Measurements from ENCODE around the gene PGM5.

Gene PGM5

DNA sequence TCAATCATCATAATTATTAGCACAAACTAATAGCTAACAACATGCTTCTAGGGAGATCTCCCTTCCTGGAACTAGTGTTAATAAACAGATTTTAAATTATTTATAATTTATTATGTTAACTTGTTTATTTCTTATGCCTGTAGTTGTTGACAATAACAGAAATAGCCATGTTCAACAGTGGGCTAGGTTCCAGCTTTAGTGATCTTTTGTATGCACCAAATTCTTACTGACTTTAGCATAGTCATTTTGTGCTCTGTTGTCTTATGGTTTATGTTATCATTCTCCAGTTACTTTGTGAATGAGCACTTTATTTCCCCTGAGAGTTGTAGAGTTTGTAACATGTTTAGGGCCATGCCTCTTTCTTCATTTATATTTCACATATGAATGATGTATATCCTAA, 113.7 kb downstream of the PGM5 start:
- no peak overlapping the region for H4K8ac ChIP-seq (ENCODE audit: low read depth, low read length)
- no peak overlapping the region for H2BK5ac ChIP-seq (ENCODE audit: low read length)
- no peak overlapping the region for H3K4me3 ChIP-seq (ENCODE audit: low read length in 2 of 2)
- no peak overlapping the region for H2BK120ac ChIP-seq (ENCODE audit: low read depth, low read length)
- no peak overlapping the region for H2BK12ac ChIP-seq (ENCODE audit: low read length)
- no peak overlapping the region for H3K4ac ChIP-seq (ENCODE audit: low read length)
- H2AFZ ChIP-seq (ENCODE audit: low read length): no peak overlapping the region
- H3K18ac ChIP-seq (ENCODE audit: low read length): no peak overlapping the region
- H3K27ac ChIP-seq (replicated peaks; ENCODE audit: low read length): no peak overlapping the region
- H3K4me2 ChIP-seq (ENCODE audit: insufficient read depth, low read length, poor library complexity, severe bottlenecking): no peak overlapping the region
- H3K4me1 ChIP-seq (ENCODE audit: control insufficient read depth in 2 of 2, insufficient read depth in 1 of 2, low read depth in 1 of 2, low read length in 2 of 2): no peaks in the 10 kb centered on the region
- H4K91ac ChIP-seq (ENCODE audit: low read depth, low read length, poor library complexity): no peak overlapping the region
- peaks cover 0 to 18% (median 0%) of the 10 kb centered on the region in 3 experiments for H3K27me3 ChIP-seq (ENCODE audit: control insufficient read depth in 3 of 3, insufficient read depth in 3 of 3, low read depth in 1 of 3, low read length in 3 of 3)
- H3K9me3 ChIP-seq (replicated peaks in 1 of 2; ENCODE audit: control insufficient read depth in 2 of 2, insufficient read depth in 1 of 2, low read depth in 1 of 2, low read length in 2 of 2): no peaks in the 10 kb centered on the region
- no peak overlapping the region for H2BK15ac ChIP-seq (ENCODE audit: low read length)
- DNase-seq (ENCODE audit: low spot score): no peak
- H3K9ac ChIP-seq (ENCODE audit: low read depth, low read length, poor library complexity): no peak overlapping the region
- no peak overlapping the region for H3K14ac ChIP-seq (ENCODE audit: low read length)
- no peaks in the 10 kb centered on the region for H3K79me1 ChIP-seq (ENCODE audit: low read depth, low read length)
- H3K36me3 ChIP-seq (replicated peaks in 1 of 2; ENCODE audit: control insufficient read depth in 2 of 2, insufficient read depth in 2 of 2, low read length in 2 of 2): no peaks in the 10 kb centered on the region
- H3K23ac ChIP-seq (ENCODE audit: low read depth, low read length, poor library complexity): no peak overlapping the region
- H2AK5ac ChIP-seq (ENCODE audit: low read depth, low read length): no peak overlapping the region

DNA sequence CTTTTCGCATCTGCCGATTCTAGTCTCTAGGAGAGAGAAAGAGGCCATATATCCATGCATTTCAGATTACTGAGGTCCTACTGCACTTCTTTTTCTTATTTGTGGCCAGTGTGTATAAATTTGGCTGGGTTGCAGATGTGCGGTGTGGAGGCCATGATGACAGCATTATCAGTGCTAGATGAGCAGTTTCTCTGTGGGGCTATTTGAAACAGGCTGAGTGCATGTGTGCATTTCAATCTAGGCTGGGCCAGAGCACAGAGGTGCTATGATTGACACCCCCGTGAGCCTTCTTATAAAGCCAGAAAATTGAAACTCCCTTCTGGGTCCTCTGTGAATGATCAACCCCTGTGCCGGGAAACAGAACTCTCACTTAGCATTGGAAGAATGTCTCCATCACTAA, 114.2 kb downstream of the PGM5 start:
- Histone ChIP-seq H3K9me3 (replicated peaks in 1 of 2; ENCODE audit: control insufficient read depth in 2 of 2, insufficient read depth in 1 of 2, low read depth in 1 of 2, low read length in 2 of 2) (no peaks in the 10 kb centered on the region), H3K18ac (ENCODE audit: low read length) (no peak overlapping the region), H4K8ac (ENCODE audit: low read depth, low read length) (no peak overlapping the region), H3K27ac (replicated peaks; ENCODE audit: low read length) (no peak overlapping the region), H2AK5ac (ENCODE audit: low read depth, low read length) (no peak overlapping the region), H2BK5ac (ENCODE audit: low read length) (no peak overlapping the region), H3K4me1 (ENCODE audit: control insufficient read depth in 2 of 2, insufficient read depth in 1 of 2, low read depth in 1 of 2, low read length in 2 of 2) (no peaks in the 10 kb centered on the region), H3K23ac (ENCODE audit: low read depth, low read length, poor library complexity) (no peak overlapping the region), H2BK12ac (ENCODE audit: low read length) (no peak overlapping the region), H2BK15ac (ENCODE audit: low read length) (no peak overlapping the region), H2BK120ac (ENCODE audit: low read depth, low read length) (no peak overlapping the region), H3K14ac (ENCODE audit: low read length) (no peak overlapping the region), H3K36me3 (replicated peaks in 1 of 2; ENCODE audit: control insufficient read depth in 2 of 2, insufficient read depth in 2 of 2, low read length in 2 of 2) (no peaks in the 10 kb centered on the region), H3K9ac (ENCODE audit: low read depth, low read length, poor library complexity) (no peak overlapping the region), H3K4me2 (ENCODE audit: insufficient read depth, low read length, poor library complexity, severe bottlenecking) (no peak overlapping the region), H4K91ac (ENCODE audit: low read depth, low read length, poor library complexity) (no peak overlapping the region), H2AFZ (ENCODE audit: low read length) (no peak overlapping the region), H3K27me3 (ENCODE audit: control insufficient read depth in 3 of 3, insufficient read depth in 3 of 3, low read depth in 1 of 3, low read length in 3 of 3) (peaks cover 0 to 18% (median 0%) of the 10 kb centered on the region in 3 experiments), H3K4ac (ENCODE audit: low read length) (no peak overlapping the region), H3K79me1 (ENCODE audit: low read depth, low read length) (no peaks in the 10 kb centered on the region), H3K4me3 (ENCODE audit: low read length in 2 of 2) (no peak overlapping the region)
- DNase-seq (ENCODE audit: low spot score): no peak
- WGBS, 2 donors (ENCODE audit: extremely low coverage in 2 of 2, insufficient read length in 2 of 2, insufficient replicate concordance in 1 of 2): no CpG with 5 or more reads among the region's 5 CpGs

DNA sequence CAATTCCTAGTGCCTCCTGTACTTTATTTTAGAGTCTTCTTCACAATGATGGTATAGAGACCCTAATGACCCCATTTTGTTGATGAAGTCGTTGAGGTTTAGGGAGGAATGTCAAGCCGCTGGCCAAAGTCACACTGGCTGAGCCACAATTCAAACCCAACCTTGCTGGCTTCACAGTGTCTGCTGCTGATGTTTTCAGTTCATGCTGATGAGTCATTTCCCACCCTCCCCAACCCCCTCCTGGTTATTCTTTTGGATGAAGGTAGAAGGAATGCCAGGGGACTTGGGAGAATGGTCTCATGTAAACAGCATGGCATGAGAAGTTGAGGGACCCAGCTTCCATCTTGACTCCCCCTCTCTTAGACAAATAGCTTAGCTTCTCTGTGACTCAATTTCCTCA, 115.7 kb downstream of the PGM5 start:
- Histone ChIP-seq H3K36me3 (replicated peaks in 1 of 2; ENCODE audit: control insufficient read depth in 2 of 2, insufficient read depth in 2 of 2, low read length in 2 of 2) (no peaks in the 10 kb centered on the region), H3K4me2 (ENCODE audit: insufficient read depth, low read length, poor library complexity, severe bottlenecking) (no peak overlapping the region), H3K4me1 (ENCODE audit: control insufficient read depth in 2 of 2, insufficient read depth in 1 of 2, low read depth in 1 of 2, low read length in 2 of 2) (no peaks in the 10 kb centered on the region), H3K18ac (ENCODE audit: low read length) (no peak overlapping the region), H4K91ac (ENCODE audit: low read depth, low read length, poor library complexity) (no peak overlapping the region), H3K9ac (ENCODE audit: low read depth, low read length, poor library complexity) (no peak overlapping the region), H2BK120ac (ENCODE audit: low read depth, low read length) (no peak overlapping the region), H2BK12ac (ENCODE audit: low read length) (no peak overlapping the region), H3K14ac (ENCODE audit: low read length) (no peak overlapping the region), H3K9me3 (replicated peaks in 1 of 2; ENCODE audit: control insufficient read depth in 2 of 2, insufficient read depth in 1 of 2, low read depth in 1 of 2, low read length in 2 of 2) (no peaks in the 10 kb centered on the region), H2BK15ac (ENCODE audit: low read length) (no peak overlapping the region), H3K23ac (ENCODE audit: low read depth, low read length, poor library complexity) (no peak overlapping the region), H2BK5ac (ENCODE audit: low read length) (no peak overlapping the region), H3K27me3 (ENCODE audit: control insufficient read depth in 3 of 3, insufficient read depth in 3 of 3, low read depth in 1 of 3, low read length in 3 of 3) (peaks cover 0 to 14% (median 0%) of the 10 kb centered on the region in 3 experiments), H3K4me3 (ENCODE audit: low read length in 2 of 2) (no peak overlapping the region), H3K27ac (replicated peaks; ENCODE audit: low read length) (no peak overlapping the region), H2AK5ac (ENCODE audit: low read depth, low read length) (no peak overlapping the region), H2AFZ (ENCODE audit: low read length) (no peak overlapping the region), H3K4ac (ENCODE audit: low read length) (no peak overlapping the region), H4K8ac (ENCODE audit: low read depth, low read length) (no peak overlapping the region), H3K79me1 (ENCODE audit: low read depth, low read length) (no peaks in the 10 kb centered on the region)
- no CpG with 5 or more reads among the region's 2 CpGs for WGBS, 2 donors (ENCODE audit: extremely low coverage in 2 of 2, insufficient read length in 2 of 2, insufficient replicate concordance in 1 of 2)
- no peak for DNase-seq (ENCODE audit: low spot score)

DNA sequence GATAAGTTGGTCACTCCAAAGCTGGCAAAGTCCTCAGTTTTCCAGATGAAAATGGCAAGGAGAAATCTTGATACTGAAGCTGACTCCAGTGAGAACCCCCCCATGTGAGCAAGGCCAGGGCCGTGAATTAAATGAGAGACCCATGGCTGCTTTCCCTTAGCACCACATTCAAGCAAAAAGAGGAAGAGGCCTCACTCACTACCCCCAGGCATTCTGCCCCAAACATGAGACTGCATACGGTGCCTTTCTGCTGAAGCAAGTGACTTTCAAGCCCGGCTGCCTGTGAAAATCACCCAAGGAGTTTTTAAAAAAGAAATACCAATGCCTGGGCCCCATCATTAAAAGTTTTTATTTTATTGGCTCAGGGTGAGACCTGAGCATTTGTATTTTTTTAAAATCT, 117.4 kb downstream of the PGM5 start:
- H3K27me3 ChIP-seq (ENCODE audit: control insufficient read depth in 3 of 3, insufficient read depth in 3 of 3, low read depth in 1 of 3, low read length in 3 of 3): peaks cover 0 to 16% (median 0%) of the 10 kb centered on the region in 3 experiments
- no peaks in the 10 kb centered on the region for H3K4me1 ChIP-seq (ENCODE audit: control insufficient read depth in 2 of 2, insufficient read depth in 1 of 2, low read depth in 1 of 2, low read length in 2 of 2)
- no peak overlapping the region for H2AFZ ChIP-seq (ENCODE audit: low read length)
- DNase-seq (ENCODE audit: low spot score): no peak
- no peak overlapping the region for H4K8ac ChIP-seq (ENCODE audit: low read depth, low read length)
- H3K36me3 ChIP-seq (replicated peaks in 1 of 2; ENCODE audit: control insufficient read depth in 2 of 2, insufficient read depth in 2 of 2, low read length in 2 of 2): no peaks in the 10 kb centered on the region
- H2AK5ac ChIP-seq (ENCODE audit: low read depth, low read length): no peak overlapping the region
- H2BK12ac ChIP-seq (ENCODE audit: low read length): no peak overlapping the region
- H2BK15ac ChIP-seq (ENCODE audit: low read length): no peak overlapping the region
- no peak overlapping the region for H3K18ac ChIP-seq (ENCODE audit: low read length)
- no CpG with 5 or more reads among the region's 3 CpGs for whole genome bisulfite sequencing, 2 donors (ENCODE audit: extremely low coverage in 2 of 2, insufficient read length in 2 of 2, insufficient replicate concordance in 1 of 2)
- no peak overlapping the region for H3K14ac ChIP-seq (ENCODE audit: low read length)
- no peak overlapping the region for H4K91ac ChIP-seq (ENCODE audit: low read depth, low read length, poor library complexity)
- no peak overlapping the region for H3K23ac ChIP-seq (ENCODE audit: low read depth, low read length, poor library complexity)
- no peak overlapping the region for H3K4ac ChIP-seq (ENCODE audit: low read length)
- H2BK5ac ChIP-seq (ENCODE audit: low read length): no peak overlapping the region
- H3K27ac ChIP-seq (replicated peaks; ENCODE audit: low read length): no peak overlapping the region
- H3K9ac ChIP-seq (ENCODE audit: low read depth, low read length, poor library complexity): no peak overlapping the region
- no peak overlapping the region for H2BK120ac ChIP-seq (ENCODE audit: low read depth, low read length)
- no peaks in the 10 kb centered on the region for H3K9me3 ChIP-seq (replicated peaks in 1 of 2; ENCODE audit: control insufficient read depth in 2 of 2, insufficient read depth in 1 of 2, low read depth in 1 of 2, low read length in 2 of 2)
- H3K79me1 ChIP-seq (ENCODE audit: low read depth, low read length): no peaks in the 10 kb centered on the region
- no peak overlapping the region for H3K4me2 ChIP-seq (ENCODE audit: insufficient read depth, low read length, poor library complexity, severe bottlenecking)
- H3K4me3 ChIP-seq (ENCODE audit: low read length in 2 of 2): no peak overlapping the region

All from neuronal stem cell (in vitro differentiated cells).